PFSK-1 (cell line): ENCODE data around the gene REPS1.

Source experiments
- POLR2AphosphoS5 ChIP-seq: IDR thresholded peaks from 2 replicates; pipeline ENCODE4 v1.6.1; 2012; ENCODE audit warnings: low read depth, mild to moderate bottlenecking, control low read depth, low read length, moderate library complexity
- REST ChIP-seq, 2 experiments: IDR thresholded peaks; 2 replicates each; pipeline versions ENCODE4 v1.6.1 to v1.8.0; 2011 to 2012; ENCODE audit warnings: low read depth in 2 of 2, low read length in 2 of 2, control low read depth in 1 of 2, inconsistent platforms in 1 of 2, mild to moderate bottlenecking in 1 of 2, moderate library complexity in 1 of 2; ENCODE audit not compliant: insufficient read depth in 1 of 2
- TAF1 ChIP-seq: IDR thresholded peaks from 2 replicates; pipeline ENCODE4 v1.6.1; 2012; ENCODE audit warnings: low read length, control low read depth, borderline replicate concordance; ENCODE audit not compliant: insufficient read depth

GRCh38 chr6:138955262-138955661 lies 32.8 kb downstream of the REPS1 start:
- TF ChIP-seq POLR2AphosphoS5 (no peak), TAF1 (no peak), REST (IDR thresholded peaks at IDR 0.05; ENCODE audit: insufficient read depth in 1 of 2, low read depth in 2 of 2, low read length in 2 of 2) (no peak)
